ENCODE data around the gene EPM2A.

DNA sequence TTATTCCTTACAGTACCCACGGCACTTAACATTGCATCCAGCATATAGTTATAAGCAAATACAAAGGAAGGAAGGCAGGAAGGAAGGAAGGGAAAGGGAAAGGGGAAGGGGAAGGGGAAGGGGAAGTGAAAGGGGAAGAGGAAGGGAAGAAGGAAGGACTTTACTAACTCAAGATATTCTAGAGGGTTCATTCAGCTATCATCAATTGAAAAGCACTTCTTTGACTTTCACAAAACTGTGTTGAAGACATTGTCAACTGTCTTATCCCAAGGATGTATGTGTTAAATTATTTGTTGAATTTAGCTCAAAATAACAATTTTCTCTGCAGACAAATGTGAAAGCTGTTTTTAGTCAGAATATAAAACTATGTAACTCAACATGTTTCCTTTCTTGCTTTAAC is 87.7 kb downstream of the EPM2A start:
- TF ChIP-seq, protein P1, sequence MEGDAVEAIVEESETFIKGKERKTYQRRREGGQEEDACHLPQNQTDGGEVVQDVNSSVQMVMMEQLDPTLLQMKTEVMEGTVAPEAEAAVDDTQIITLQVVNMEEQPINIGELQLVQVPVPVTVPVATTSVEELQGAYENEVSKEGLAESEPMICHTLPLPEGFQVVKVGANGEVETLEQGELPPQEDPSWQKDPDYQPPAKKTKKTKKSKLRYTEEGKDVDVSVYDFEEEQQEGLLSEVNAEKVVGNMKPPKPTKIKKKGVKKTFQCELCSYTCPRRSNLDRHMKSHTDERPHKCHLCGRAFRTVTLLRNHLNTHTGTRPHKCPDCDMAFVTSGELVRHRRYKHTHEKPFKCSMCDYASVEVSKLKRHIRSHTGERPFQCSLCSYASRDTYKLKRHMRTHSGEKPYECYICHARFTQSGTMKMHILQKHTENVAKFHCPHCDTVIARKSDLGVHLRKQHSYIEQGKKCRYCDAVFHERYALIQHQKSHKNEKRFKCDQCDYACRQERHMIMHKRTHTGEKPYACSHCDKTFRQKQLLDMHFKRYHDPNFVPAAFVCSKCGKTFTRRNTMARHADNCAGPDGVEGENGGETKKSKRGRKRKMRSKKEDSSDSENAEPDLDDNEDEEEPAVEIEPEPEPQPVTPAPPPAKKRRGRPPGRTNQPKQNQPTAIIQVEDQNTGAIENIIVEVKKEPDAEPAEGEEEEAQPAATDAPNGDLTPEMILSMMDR (conservative IDR thresholded peaks at IDR 0.05; ENCODE audit: low read length) = no peak
- no peak for TF ChIP-seq EZH2phosphoT487 (IDR thresholded peaks at IDR 0.05; ENCODE audit: borderline replicate concordance)

All from Loucy (cell line).